Pons (tissue), 1 donor: ENCODE results near the gene TRIM14.
"Not testable (repeated sequence)": the region's sequence is repeated elsewhere in the genome, so short reads cannot be mapped to it uniquely, and the experiment has no call there.

ENCODE experiments used
- DNase-seq: peaks from one replicate; pipeline ENCODE4 v3.0.0-alpha.2; 2016; ENCODE audit warnings: low spot score

The TRIM14 gene

DNA sequence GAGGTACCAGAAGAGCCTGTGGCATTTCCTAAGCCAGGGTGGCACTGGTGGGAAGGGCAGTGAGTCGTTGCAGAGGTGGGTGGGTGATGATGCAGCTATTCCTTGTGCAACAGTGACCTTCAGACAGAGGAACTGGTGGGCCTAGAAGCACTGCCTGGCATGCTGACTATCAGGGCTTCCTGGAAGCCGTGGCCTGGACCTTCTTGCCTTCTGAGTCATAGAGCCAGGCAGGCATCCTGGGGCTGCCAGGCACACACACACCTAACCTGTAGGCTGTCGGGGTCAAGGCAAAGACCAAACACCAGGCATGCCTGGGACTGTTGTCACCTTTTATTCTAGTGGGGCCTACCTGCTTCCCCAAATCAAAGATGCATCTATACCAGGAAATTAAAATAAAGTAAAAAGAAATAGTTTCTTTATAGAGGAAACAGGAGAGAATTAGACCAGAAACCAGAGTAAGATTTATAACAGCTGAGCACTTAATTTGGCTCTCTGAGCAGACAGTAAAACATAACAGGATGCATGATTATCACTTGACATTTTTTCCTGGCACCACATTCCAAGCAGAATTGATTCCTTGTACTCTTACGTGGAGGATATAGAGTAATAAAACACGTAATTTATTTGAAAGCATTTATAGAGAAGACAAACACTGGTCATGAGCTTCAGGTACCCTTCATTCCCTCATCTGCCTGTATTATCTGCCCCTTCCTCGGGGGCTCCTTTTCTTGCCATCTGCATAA is 37.4 kb downstream of the TRIM14 start:
- no peak for DNase-seq

- no peak for DNase-seq
These were observed 38.2 kb downstream of the TRIM14 start for GRCh38 chr9:98080780-98081179.

- DNase-seq: no peak
These were observed 38.7 kb downstream of the TRIM14 start for GRCh38 chr9:98080326-98080725.

GRCh38 chr9:98078895-98079294 is 40.1 kb downstream of the TRIM14 start:
- DNase-seq: no peak

- DNase-seq: not testable (repeated sequence)
These were observed 42.5 kb downstream of the TRIM14 start for GRCh38 chr9:98076514-98076890.

DNA sequence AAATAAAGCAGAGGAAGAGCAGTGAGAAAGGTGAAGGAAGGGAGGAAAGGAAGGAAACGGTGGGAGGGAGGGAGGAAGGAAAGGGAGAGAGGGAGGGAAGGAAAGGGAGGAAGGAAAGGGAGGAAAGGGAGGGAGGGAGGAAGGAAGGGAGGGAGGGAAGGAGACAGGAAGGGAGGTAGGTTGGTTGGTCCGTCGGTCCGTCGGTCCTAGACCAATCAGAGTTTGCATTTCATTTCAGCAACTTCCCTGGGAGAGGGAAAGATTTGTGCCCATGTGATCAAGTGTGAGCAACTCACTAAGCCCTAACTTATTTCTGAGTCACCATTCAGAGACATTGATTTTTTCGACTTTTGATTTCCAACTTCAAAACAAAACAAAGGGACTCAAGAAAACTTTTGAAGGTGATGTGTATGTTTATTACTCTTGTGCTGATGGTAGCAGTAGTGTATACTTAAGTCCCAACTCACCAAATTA is 43.7 kb downstream of the TRIM14 start:
- no peak for DNase-seq

DNA sequence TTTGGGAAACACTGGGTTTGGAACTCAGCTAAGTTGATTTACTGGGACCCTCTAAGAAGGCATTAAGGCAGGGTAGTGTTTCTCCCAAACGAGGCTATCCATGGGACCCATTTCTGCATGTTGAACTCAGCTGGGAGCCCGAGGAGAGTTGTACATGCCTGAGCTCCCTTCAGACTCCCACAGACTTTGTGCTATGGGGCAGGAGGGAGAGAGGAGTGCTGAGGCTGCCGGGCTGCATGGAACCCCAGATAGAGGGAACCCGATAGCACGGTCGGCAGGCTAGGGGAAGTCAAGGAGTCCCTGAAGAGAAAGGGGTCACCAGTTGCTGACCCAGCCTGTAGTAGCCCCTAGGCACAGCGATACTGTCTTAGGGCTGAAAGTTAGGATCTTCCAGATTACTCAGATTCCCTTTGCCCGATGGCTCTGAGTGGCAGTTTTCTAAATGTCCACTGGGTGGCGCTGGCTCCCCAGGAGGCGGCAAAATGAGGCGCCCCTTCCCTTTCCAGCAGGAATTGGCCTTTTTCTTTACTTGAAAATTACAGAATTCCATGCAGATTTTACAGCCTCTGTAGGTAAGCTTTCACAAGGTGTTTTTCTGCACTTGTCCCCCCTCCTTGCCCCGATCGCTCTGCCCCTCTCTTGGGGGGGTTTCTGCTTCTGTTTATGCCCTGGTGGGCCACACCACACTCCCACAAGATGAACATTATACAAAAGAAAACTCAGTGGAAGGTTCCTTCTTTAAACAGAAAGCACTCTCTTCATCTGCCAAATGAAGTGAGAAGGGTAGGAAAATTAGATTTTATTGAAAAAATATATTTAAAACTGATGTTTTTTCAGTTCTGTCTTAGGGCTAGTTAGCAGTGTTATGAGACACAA is 44.7 kb downstream of the TRIM14 start:
- peak; percentile 48 for DNase-seq

DNA sequence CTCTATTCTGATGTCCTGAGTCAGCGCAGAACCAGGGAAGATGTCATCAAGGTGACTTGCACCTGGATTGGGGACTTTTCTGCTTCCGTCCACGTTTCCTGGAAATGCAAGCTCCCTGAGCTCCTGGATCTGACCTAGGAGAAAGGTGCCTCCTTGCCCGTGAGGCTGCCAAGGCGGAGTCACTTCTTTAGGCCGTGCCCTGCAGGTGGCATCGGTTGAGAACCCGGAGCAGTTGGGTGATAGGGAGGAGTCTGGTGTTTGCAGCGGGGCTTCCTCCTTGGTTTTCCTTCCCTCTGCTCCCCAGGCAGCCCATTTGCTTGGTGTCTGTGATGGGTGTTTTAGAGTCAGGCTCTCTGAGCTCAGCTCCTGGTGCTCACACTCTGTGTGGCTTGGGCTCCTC is 47.3 kb downstream of the TRIM14 start:
- no peak for DNase-seq

DNA sequence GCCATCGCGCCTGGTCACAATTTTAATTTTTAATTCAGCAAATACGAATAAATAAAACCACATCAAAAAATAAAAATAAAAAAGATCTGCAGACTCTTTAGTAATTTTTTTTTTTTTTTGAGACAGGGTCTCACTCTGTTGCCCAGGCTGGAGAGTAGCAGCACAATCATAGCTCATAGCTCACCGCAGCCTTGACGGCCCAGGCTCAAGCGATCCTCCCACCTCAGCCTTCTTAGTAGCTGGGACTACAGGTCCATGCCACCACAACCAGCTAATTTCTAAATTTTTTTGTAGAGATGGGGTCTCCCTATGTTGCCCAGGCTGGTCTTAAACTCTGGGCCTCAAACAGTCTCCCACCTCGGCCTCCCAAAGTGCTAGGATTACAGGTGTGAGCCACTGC is 48.3 kb downstream of the TRIM14 start:
- no peak for DNase-seq

GRCh38 chr9:98069551-98069950 is 49.5 kb downstream of the TRIM14 start:
- no peak for DNase-seq

GRCh38 chr9:98067184-98067583 is 51.8 kb downstream of the TRIM14 start:
- DNase-seq: no peak

DNA sequence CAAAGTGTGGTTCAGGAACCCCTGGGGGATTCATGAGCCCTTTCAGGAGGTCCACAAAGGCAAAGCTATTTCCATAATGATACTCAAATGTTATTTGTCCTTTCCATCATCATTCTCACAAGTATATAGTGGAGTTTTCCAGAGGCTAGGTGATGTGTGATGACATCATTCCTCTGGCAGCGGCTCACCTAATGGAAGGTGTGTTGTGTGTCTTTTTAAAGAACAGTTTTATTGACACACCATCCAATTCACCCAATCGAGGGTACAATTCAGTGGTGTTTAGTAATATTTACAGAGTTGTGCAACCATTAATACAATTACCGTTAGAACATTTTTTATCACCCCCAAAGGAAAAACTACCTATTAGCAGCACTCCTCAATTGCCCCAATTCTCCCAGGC is 52.8 kb downstream of the TRIM14 start:
- no peak for DNase-seq

- DNase-seq: no peak
These were observed 54.2 kb downstream of the TRIM14 start for GRCh38 chr9:98064623-98065392.

GRCh38 chr9:98062161-98062560 is 56.9 kb downstream of the TRIM14 start:
- DNase-seq: no peak

DNA sequence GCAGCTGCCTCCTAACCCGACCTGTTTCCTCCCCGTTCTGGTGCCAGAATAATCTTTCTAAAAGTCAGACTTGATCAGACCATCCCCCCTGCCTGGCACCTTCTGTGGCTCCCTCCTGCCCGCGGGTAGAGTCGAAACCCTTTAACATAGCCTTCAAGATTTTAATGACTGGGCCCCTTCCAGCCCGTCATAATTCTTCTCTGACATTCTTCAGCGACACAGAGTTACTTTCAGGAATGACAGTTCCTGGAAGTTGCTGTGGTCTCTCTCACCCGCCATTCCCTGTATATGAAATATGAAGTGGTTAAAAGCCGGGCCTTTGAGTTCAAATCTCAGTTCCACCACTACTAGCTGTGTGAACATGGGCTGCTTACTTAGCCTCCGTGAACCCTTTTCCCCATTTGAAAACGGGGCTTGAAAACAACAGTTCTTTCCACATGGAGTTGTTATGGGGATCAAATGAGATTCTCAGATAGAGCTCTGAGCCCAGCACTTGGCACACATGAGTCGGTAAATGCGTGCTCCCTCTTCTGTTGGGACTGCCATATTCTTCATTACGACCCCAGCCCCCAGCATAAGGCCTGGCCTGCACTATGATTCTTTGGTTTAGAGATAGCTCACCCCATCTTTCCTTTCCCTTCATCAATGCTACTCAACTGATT is 61.8 kb downstream of the TRIM14 start:
- DNase-seq: peak; percentile 56

DNA sequence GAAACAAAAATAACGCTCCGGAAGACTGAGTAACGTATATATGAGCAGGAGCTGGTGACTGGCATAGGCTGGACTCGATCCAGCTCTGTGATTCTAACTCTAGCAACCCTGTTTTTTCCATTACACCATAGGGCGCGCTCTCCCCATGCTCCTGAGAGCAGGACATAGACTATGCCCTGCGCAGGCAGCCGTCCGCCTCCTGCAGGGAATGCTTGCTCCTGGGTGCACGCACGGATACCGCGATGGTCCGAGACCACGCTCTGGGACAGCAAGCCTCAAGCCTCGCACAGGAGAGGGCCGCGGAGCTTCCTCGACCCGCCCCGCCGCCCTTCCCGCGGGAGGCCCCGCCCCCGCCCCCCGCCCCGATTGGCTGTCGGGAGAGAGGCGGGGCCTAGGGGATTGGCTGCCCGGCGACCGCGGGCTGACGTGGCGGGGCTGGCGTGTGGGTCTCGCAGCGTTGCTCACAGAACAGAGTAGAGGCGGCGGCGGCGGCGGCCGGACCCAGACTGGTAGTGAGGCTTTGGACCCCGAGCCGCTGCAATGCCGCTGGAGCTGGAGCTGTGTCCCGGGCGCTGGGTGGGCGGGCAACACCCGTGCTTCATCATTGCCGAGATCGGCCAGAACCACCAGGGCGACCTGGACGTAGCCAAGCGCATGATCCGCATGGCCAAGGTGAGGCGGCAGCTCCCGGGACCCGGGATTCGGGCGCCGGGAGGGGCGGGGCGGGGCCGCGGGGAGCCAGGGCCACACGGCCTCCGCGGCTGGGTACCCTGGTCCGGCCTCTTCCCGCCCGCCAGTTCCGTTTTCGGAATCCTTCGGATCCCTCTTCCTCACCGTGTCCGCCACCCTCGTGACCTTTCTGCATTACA is 62.5 kb downstream of the TRIM14 start, which contains the start of gene NANS:
Gene NANS, plus strand, starts transcription at position 464 of the 869 bp plus-strand sequence. Its CDS starts 77 bp downstream, at position 541.
- peak; percentile 86 for DNase-seq

DNA sequence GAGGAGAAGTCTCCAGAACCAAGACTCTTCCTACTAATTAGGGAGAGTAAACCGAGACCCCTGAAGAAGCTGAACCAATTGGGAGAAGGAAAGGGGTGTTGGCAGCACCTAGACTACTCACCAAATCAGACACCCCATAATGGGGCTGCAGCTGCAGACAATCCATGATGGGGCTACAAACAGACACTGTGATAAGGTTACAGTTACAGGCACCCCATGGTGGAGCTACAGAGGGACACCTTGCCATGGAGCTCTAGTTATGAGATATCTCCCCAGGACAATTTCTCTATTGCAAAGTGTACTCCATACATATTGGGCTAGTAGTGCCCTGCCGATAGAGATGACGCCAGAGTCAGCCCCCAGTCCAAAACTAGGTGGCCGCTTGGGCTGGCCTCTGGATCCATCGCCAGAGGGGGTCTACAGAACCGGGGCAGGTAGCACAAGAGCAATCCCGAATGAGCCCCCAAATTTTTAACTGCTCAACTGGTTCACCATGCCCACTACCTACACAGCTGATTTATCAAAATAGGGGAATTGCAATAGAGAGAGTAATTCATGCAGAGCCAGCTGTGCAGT is 64.6 kb downstream of the TRIM14 start:
- DNase-seq: no peak

DNA sequence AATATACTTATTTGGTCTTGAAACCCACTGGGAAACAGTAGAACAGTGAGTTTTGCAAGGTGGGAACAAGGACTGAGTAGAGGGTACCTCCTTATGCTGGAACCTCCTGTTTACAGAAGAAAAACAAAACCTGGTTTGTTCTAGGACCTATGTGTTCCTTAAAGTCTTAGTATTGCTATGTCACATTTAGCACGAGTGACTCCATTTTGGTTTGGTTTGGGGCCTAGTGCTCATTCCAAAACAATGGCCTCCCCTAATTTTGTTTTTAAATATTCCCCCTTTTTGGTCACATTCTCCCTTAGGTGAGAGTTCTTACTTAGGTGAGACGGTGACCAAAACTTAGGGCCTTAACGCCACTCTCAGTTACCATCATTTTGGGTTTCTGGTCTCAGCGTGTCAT is 68.7 kb downstream of the TRIM14 start:
- DNase-seq: no peak

DNA sequence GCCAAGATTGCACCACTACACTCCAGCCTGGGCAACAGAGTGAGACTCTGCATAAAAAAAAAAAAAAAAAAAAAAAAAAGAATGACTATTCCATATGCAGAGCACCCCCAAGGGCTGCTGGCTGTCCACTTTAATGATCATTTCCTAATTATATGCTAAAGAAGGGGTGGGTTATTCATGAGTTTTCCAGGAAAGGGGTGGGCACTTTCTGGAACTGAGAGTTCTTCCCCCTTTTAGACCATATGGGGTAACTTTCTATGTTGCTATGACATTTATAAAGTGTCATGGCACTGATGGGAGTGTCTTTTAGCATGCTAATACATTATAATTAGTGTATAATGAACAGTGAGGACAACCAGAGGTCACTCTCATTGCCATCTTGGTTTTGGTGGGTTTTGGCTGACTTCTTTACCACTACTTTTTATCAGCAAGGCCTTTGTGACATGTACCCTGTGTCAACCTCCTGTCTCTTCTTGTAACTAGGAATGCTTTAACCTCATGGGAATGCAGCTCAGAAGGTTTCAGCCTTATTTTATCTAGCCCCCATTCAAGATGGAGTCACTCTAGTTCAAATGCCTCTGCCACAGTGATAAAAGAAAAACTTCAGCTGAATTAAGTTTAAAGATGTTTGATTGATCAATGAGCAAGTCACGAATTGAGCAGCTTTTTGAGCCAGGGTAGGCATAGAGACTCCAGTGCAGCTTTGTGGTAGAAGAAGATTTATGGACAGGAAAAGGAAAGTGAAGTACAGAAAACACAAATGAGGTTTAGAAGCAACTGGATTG is 69.5 kb downstream of the TRIM14 start:
- no peak for DNase-seq

DNA sequence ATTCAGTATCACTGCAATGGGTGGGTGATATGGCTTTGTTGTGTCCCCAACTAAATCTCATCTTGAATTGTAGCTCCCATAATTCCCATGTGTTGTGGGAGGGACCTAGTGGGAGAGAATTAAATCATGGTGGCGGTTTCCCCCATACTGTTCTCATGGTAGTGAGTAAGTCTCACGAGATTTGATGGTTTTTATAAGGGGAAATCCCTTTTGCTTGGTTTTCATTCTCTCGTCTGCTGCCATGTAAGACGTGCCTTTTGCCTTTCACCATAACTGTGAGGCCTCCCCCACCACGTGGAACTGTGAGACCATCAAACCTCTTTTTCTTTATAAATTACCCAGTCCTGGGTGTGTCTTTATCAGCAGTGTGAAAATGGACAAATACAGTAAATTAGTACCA is 72.0 kb downstream of the TRIM14 start:
- DNase-seq: no peak
